K562 (cell line): ENCODE results near the gene TREM1. TPM values are rescaled to one million over a fixed set of nuclear protein-coding genes. Genes with fewer than 3 reads are reported as not detected.

ENCODE experiments used
- CBFA2T2 ChIP-seq: fragments of 450-650 bp; conservative IDR thresholded peaks from 2 replicates; pipeline ENCODE4 v1.6.1; 2017; ENCODE audit warnings: mild to moderate bottlenecking
- CBFB ChIP-seq: sonication (generic); formaldehyde crosslinking; IDR thresholded peaks from 2 replicates; pipeline ENCODE4 v1.4.0; 2020; ENCODE audit warnings: mild to moderate bottlenecking, missing genetic modification reagents
- FOXA1 ChIP-seq: fragments of 450-650 bp; IDR thresholded peaks from 2 replicates; pipeline ENCODE4 v1.6.1; 2016; ENCODE audit warnings: mild to moderate bottlenecking, borderline replicate concordance
- HDGF ChIP-seq: fragments of 450-650 bp; IDR thresholded peaks from 2 replicates; pipeline ENCODE4 v1.6.1; 2016
- LARP7 ChIP-seq: fragments of 450-650 bp; IDR thresholded peaks from 2 replicates; pipeline ENCODE4 v1.6.1; 2016
- MCM7 ChIP-seq, 2 experiments: fragments of 450-650 bp; IDR thresholded peaks; 2 replicates each; pipeline ENCODE4 v1.6.1; 2016 to 2018
- NCOA4 ChIP-seq: fragments of 450-650 bp; IDR thresholded peaks from 2 replicates; pipeline ENCODE4 v1.6.1; 2018; ENCODE audit warnings: mild to moderate bottlenecking; ENCODE audit not compliant: partially characterized antibody
- RBM17 ChIP-seq: fragments of 200-400 bp; formaldehyde crosslinking; IDR thresholded peaks from 2 replicates; pipeline ENCODE4 v1.6.1; 2017; ENCODE audit warnings: low read depth, mild to moderate bottlenecking, low read length, borderline replicate concordance
- SMARCA5 ChIP-seq: fragments of 450-650 bp; IDR thresholded peaks from 2 replicates; pipeline ENCODE4 v1.6.1; 2016
- SOX6 ChIP-seq: fragments of 450-650 bp; IDR thresholded peaks from 2 replicates; pipeline ENCODE4 v1.6.1; 2014; ENCODE audit warnings: mild to moderate bottlenecking
- SRSF9 ChIP-seq: fragments of 200-400 bp; formaldehyde crosslinking; IDR thresholded peaks from 2 replicates; pipeline ENCODE4 v1.6.1; 2017; ENCODE audit warnings: low read depth, low read length, borderline replicate concordance
- TCF7L2 ChIP-seq: fragments of 150-350 bp; IDR thresholded peaks from 2 replicates; pipeline ENCODE4 v1.6.1; 2016; ENCODE audit warnings: low read depth, mild to moderate bottlenecking, low read length, moderate library complexity
- TRIM28 ChIP-seq: fragments of 450-650 bp; IDR thresholded peaks from 2 replicates; pipeline ENCODE4 v1.6.1; 2017
- ZNF124 ChIP-seq: sonication (generic); formaldehyde crosslinking; IDR thresholded peaks from 2 replicates; pipeline ENCODE4 v1.8.1; 2022; ENCODE audit warnings: missing genetic modification reagents
- ZNF780A ChIP-seq: fragments of 250-450 bp; sonication (Bioruptor Pico); IDR thresholded peaks from 2 replicates; pipeline ENCODE4 v1.5.0; 2021; ENCODE audit warnings: mild to moderate bottlenecking
- polyA plus RNA-seq, 8 experiments: library from polyadenylated mRNA; depleted of rRNA in 4 of 8; stranded (reverse) in 5 of 8; unstranded in 3 of 8; fragments of >200 nt; fragmentation: Nextera tagmentation in 2 of 8; fragmentation: Illumina TruSeq in 1 of 8; extraction: Ambion mirVana in 2 of 8; extraction: Trizol in 1 of 8; gene quantifications; 2 replicates each; pipeline versions ENCODE4 v1.2.1 to v1.2.3, GENCODE V29; 2011 to 2014; ENCODE audit warnings: inconsistent platforms in 1 of 8, missing spikeins in 1 of 8
- total RNA-seq, 7 experiments: library from RNA; depleted of rRNA in 6 of 7; stranded (reverse); fragments of >200 nt in 6 of 7; fragmentation: Illumina TruSeq in 2 of 7; extraction: Trizol in 2 of 7; gene quantifications; 2 replicates each; pipeline versions ENCODE4 v1.2.1 to v1.2.3, GENCODE V29; 2011 to 2021; ENCODE audit warnings: low replicate concordance in 1 of 7
- TF ChIP-seq, protein P1 (sequence below), 2 experiments: fragments of 450-650 bp; formaldehyde crosslinking in 1 of 2; IDR thresholded peaks; 2 replicates each; pipeline versions ENCODE4 v1.4.0 to v1.6.1; 2014 to 2020; ENCODE audit warnings: mild to moderate bottlenecking in 2 of 2, borderline replicate concordance in 1 of 2, low read depth in 1 of 2
- TF ChIP-seq, protein P2 (sequence below): fragments of 250-450 bp; sonication (Bioruptor Pico); IDR thresholded peaks from 2 replicates; pipeline ENCODE4 v1.9.0; 2021; ENCODE audit warnings: mild to moderate bottlenecking, inconsistent platforms
- TF ChIP-seq, protein P3 (sequence below): fragments of 450-650 bp; IDR thresholded peaks from 2 replicates; pipeline ENCODE4 v1.6.1; 2016; ENCODE audit warnings: missing biosample characterization, missing genetic modification characterization

Gene TREM1
- total and polyA plus RNA-seq, 9 of the 15 experiments (the other 6 are each of a cell fraction or from before 2014, with no cell fraction given) = not detected

DNA sequence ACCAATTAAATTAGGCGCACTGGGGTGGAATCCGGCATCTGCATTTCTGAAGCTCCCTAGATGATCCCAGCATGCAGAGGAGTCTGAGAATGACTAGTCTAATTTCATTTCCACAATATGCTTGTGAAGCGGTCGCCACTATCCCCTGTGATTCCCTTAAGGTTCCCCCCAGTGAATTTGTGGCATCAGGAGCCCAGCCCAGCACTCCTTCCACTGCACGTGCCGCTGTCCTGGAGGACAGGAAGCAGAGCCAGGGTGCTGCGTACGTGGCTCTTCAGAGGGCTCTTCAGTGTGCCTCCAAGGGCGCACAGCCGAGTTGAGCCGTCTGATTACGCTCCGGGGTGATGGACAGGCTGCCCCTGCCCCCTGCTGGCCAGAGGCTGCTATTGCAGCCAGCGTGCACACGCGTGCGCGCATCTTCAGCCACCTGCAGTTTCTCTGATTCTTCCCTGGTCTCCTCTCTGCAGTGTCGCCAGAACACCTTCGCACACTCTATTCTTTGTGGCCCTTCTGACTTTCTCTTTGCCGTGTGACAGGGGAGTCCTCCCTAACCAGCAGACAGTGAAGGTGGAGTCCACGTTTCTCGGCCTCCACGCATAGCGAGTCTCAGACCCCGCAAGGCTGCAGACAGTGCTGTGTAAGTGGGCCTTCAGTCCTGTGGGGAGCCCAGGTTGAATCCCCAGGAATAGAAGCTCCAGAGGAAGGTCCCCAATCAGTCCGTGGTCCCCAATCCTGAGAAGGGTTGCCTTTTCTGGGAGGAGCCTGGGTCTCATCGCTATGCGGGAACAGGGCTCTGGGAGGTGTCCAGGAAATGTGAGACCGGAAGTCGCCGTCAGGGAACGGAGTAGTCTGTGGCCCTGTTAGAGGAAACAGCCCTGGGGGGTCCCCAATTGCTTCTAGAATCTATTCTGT lies 32.4 kb upstream of the TREM1 start (continued):
- TF ChIP-seq TCF7L2 (no peak), CBFB (CRISPR knock-in tag) (no peak), NCOA4 (no peak), RBM17 (no peak), HDGF (no peak), MCM7 (IDR thresholded peaks at IDR 0.05) (no peak), SOX6 (peak; percentile 54), SMARCA5 (peak; percentile 83; the same call in 1 of the 2 replicates), TRIM28 (0 out of 2 replicates have a peak, but pooled peaks have one; percentile 30), ZNF780A (CRISPR knock-in tag) (no peak), LARP7 (no peak), FOXA1 (no peak), SRSF9 (no peak), ZNF124 (CRISPR knock-in tag) (no peak), CBFA2T2 (no peak)
- TF ChIP-seq, protein P1, sequence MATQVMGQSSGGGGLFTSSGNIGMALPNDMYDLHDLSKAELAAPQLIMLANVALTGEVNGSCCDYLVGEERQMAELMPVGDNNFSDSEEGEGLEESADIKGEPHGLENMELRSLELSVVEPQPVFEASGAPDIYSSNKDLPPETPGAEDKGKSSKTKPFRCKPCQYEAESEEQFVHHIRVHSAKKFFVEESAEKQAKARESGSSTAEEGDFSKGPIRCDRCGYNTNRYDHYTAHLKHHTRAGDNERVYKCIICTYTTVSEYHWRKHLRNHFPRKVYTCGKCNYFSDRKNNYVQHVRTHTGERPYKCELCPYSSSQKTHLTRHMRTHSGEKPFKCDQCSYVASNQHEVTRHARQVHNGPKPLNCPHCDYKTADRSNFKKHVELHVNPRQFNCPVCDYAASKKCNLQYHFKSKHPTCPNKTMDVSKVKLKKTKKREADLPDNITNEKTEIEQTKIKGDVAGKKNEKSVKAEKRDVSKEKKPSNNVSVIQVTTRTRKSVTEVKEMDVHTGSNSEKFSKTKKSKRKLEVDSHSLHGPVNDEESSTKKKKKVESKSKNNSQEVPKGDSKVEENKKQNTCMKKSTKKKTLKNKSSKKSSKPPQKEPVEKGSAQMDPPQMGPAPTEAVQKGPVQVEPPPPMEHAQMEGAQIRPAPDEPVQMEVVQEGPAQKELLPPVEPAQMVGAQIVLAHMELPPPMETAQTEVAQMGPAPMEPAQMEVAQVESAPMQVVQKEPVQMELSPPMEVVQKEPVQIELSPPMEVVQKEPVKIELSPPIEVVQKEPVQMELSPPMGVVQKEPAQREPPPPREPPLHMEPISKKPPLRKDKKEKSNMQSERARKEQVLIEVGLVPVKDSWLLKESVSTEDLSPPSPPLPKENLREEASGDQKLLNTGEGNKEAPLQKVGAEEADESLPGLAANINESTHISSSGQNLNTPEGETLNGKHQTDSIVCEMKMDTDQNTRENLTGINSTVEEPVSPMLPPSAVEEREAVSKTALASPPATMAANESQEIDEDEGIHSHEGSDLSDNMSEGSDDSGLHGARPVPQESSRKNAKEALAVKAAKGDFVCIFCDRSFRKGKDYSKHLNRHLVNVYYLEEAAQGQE (IDR thresholded peaks at IDR 0.05; ENCODE audit: borderline replicate concordance) = peak; percentile 86; the same call in 1 of the 2 replicates
- TF ChIP-seq, protein P1 (CRISPR knock-in tag; IDR thresholded peaks at IDR 0.05; ENCODE audit: low read depth) = no peak
- TF ChIP-seq, protein P2, sequence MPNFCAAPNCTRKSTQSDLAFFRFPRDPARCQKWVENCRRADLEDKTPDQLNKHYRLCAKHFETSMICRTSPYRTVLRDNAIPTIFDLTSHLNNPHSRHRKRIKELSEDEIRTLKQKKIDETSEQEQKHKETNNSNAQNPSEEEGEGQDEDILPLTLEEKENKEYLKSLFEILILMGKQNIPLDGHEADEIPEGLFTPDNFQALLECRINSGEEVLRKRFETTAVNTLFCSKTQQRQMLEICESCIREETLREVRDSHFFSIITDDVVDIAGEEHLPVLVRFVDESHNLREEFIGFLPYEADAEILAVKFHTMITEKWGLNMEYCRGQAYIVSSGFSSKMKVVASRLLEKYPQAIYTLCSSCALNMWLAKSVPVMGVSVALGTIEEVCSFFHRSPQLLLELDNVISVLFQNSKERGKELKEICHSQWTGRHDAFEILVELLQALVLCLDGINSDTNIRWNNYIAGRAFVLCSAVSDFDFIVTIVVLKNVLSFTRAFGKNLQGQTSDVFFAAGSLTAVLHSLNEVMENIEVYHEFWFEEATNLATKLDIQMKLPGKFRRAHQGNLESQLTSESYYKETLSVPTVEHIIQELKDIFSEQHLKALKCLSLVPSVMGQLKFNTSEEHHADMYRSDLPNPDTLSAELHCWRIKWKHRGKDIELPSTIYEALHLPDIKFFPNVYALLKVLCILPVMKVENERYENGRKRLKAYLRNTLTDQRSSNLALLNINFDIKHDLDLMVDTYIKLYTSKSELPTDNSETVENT (CRISPR knock-in tag) = no peak
- TF ChIP-seq, protein P3, sequence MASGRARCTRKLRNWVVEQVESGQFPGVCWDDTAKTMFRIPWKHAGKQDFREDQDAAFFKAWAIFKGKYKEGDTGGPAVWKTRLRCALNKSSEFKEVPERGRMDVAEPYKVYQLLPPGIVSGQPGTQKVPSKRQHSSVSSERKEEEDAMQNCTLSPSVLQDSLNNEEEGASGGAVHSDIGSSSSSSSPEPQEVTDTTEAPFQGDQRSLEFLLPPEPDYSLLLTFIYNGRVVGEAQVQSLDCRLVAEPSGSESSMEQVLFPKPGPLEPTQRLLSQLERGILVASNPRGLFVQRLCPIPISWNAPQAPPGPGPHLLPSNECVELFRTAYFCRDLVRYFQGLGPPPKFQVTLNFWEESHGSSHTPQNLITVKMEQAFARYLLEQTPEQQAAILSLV (tag) = no peak
